Prostate gland (tissue), 1 donor: ENCODE results near the gene NETO2.
A peak's percentile ranks its signal among the peaks of the same experiment; 100 is the strongest.

Experiments
- POLR2A ChIP-seq: fragments of 450-650 bp; IDR thresholded peaks from one replicate; pipeline ENCODE4 v1.6.1; 2016; ENCODE audit warnings: antibody characterized with exemption, mild to moderate bottlenecking
- POLR2AphosphoS5 ChIP-seq: sonication (generic); formaldehyde crosslinking; IDR thresholded peaks from one replicate; pipeline ENCODE4 v1.6.1; 2017; ENCODE audit warnings: antibody characterized with exemption

GRCh38 chr16:47037746-47038458 is 105.8 kb downstream of the NETO2 start:
- TF ChIP-seq POLR2AphosphoS5 = peak; percentile 31
- TF ChIP-seq POLR2A = no peak
